ENCODE results near the gene ANKS3.

ANKS3 gene

DNA sequence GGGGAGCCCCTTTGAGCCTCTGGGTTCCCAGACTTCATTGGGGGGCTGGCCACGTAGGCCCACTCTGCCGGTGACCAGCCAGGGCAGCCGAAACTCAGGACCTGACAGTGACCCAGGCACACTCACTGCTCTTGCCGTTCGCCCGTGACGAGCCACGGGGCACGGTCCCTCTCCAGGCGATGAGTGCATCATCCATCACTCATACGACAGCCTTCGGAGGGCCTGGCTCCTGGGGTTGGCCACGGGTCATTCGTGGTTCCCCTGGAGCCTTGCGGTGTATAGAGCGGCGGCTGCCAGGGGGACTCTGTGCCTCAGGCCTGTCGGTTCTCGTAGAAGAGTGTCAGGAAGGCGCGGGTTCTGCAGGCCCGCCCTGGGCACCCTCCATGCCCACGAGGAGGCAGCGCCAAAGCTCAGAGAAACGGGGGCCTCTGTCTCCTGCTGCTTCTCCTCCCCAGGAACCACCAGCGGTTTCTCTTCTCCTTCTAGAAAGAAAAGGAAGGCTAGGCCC is 51.9 kb downstream of the ANKS3 start:
- TF ChIP-seq, protein P1, sequence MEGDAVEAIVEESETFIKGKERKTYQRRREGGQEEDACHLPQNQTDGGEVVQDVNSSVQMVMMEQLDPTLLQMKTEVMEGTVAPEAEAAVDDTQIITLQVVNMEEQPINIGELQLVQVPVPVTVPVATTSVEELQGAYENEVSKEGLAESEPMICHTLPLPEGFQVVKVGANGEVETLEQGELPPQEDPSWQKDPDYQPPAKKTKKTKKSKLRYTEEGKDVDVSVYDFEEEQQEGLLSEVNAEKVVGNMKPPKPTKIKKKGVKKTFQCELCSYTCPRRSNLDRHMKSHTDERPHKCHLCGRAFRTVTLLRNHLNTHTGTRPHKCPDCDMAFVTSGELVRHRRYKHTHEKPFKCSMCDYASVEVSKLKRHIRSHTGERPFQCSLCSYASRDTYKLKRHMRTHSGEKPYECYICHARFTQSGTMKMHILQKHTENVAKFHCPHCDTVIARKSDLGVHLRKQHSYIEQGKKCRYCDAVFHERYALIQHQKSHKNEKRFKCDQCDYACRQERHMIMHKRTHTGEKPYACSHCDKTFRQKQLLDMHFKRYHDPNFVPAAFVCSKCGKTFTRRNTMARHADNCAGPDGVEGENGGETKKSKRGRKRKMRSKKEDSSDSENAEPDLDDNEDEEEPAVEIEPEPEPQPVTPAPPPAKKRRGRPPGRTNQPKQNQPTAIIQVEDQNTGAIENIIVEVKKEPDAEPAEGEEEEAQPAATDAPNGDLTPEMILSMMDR (conservative IDR thresholded peaks at IDR 0.05; ENCODE audit: control insufficient read depth, insufficient read depth, low read depth, low read length): no peak
- H3K4me3 ChIP-seq (ENCODE audit: control insufficient read depth, low read depth, low read length): no peak overlapping the region
- no peak for DNase-seq (ENCODE audit: low read depth)

DNA sequence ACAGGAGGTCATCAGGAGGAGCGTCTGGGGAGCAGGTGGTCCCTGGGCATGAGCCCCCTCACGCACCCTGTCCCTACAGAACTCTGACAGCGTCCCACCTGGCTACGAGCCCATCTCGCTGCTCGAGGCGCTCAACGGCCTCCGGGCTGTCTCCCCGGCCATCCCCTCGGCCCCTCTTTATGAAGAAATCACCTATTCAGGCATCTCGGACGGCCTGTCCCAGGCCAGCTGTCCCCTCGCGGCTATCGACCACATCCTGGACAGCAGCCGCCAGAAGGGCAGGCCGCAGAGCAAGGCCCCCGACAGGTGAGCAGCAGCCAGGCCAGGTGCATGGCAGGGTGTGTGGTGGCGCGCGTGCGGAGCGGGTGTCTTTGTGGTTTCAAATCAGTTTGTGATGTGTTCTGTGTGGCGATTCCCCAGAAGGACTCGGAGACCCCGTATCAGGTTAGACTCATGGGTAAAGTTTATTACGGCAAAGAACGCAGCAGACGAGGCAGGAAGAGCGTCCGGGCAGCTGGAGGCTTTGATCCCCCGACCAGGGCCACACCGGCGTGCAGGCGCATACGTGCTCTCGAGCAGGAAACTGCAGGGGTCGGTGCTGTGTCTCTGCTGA is 52.5 kb downstream of the ANKS3 start:
- no peak overlapping the region for H3K4me3 ChIP-seq (ENCODE audit: control insufficient read depth, low read depth, low read length)
- no peak for DNase-seq (ENCODE audit: low read depth)
- TF ChIP-seq, protein P1 (conservative IDR thresholded peaks at IDR 0.05; ENCODE audit: control insufficient read depth, insufficient read depth, low read depth, low read length): no peak

DNA sequence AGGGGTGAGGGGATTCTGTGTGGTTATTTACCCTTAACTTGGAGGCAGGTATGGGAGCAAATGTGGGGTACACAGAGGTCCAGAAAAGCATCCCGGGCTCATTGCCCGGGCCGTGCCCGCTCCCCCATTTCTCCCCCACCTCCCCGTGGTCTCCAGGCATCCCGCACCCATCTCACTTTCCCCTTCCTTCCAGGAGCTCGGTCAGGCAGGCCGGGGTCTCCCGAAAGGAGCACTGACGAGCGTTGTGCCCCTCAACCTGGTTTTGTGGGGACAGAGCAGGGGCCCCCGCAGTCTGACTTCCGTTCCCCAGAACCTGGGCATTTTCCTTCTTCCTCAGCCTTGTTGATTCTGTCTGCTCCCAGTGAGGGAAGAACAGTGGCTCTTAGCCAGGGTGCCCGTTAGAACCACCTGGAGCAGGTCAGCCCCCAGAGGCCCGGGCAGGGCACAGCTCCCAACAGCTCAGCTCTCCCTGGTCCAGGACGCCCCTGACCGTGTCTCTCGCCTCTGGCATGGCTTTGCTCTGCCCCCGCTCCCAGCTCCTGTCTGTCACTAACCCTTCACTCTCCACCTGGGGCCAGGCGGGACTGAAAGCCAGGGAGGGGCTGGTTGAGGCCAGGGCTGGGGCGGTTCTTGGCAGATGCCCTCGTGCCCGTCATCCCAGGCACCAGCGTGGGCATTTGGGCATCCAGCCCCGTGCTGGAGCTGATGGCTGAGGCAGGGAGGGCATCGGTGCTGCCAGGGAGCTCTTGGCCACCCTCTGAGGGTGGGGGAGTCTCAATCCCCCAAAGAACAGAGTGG is 53.2 kb downstream of the ANKS3 start:
- TF ChIP-seq, protein P1 (conservative IDR thresholded peaks at IDR 0.05; ENCODE audit: control insufficient read depth, insufficient read depth, low read depth, low read length): no peak
- DNase-seq (ENCODE audit: low read depth): no peak
- H3K4me3 ChIP-seq (ENCODE audit: control insufficient read depth, low read depth, low read length): peak overlapping the region; percentile 44

DNA sequence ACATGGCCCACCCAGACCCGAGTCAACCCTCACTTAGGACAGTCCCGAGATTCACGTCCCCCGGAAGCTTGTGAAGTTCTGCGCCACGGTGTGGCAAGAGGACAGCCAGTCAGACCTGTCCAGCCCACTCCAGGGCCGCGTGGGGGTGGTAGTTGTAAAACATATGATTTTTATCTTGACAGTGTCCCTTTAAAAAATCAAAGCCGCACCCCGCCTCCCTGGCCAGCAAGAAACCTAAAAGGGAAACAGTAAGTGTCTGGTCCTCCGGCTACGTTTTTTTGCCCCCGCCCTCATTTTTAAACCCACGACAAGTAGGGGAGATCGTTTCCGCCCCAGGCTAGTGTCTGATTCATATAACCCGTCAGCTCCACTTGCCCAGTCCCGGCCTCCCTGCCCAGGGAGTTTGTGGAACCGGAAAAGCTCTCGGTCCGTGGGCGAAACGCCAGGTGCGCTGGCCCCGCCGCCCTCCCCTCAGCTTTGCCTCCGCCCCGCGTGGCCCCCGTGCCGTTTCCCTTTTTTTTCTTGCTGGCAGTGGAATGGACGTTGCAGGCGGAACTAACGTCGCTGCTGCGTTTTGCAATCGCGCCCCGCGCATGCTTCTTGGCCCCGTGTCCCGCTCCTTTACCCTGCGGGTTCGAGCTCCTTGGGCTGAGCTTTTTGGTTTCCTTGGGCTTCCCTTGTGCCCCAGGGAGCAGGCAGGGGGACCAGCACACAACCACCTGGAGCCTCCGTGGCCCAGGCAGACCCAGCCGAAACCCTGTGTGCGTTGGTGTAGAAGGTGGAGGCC is 54.0 kb downstream of the ANKS3 start:
- H3K4me3 ChIP-seq (ENCODE audit: control insufficient read depth, low read depth, low read length): peak overlapping the region; percentile 44
- DNase-seq (ENCODE audit: low read depth): peak; percentile 91
- TF ChIP-seq, protein P1 (conservative IDR thresholded peaks at IDR 0.05; ENCODE audit: control insufficient read depth, insufficient read depth, low read depth, low read length): no peak

DNA sequence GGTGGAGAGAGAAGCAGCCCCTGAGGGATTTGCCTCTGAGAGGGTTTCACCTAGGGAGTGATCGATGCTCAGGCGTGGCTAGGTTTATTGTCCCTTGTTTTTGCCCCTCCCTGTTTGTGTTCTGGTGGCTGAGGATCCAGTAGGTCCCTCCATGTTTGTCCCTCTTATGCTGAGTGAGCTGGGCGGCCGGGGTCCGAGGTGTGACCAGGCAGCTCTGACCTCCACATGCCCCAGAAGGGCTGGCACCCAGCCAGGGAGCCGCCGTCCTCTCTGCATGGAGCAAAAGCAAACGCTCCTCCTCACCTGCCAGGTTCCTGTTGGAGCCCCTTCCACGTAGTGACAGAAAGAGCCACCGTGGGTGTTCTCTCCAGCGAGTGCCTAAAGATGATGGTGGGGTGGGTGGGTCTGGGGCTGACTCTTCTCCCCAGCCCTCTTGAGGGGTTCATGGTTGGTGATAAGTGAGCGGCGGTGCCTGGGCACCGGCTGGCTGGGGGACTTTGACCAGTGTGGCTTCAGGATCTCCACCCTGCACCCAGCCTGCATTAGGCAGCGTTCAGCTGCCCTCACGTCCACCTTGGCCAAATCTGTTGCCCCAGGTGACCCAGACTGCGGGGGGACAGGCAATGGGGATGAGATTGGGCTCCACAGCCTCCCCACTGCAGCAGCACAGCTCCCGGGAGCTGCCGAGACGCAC is 54.8 kb downstream of the ANKS3 start:
- peak overlapping the region; percentile 44 for H3K4me3 ChIP-seq (ENCODE audit: control insufficient read depth, low read depth, low read length)
- TF ChIP-seq, protein P1 (conservative IDR thresholded peaks at IDR 0.05; ENCODE audit: control insufficient read depth, insufficient read depth, low read depth, low read length): no peak

DNA sequence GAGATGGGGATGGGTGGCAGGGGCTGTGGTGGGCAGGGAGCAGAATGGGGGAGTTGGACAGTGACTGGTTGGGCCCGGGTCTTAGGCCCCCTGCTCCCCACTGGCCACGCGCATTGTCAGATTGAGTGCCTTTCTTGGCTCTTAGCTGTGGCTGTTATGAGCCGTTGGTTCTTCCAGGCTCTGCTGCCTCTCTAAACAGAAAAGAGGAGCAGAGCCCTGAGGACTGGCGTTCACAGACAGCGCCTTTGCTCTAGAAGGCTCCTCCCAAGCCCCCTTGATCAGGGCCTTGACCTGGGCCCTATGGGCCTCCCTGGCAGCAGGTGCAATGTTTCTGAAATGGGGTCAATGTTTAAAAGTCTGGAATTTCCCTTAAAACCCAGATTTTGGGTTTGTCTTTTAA is 55.5 kb downstream of the ANKS3 start:
- TF ChIP-seq, protein P1 (conservative IDR thresholded peaks at IDR 0.05; ENCODE audit: control insufficient read depth, insufficient read depth, low read depth, low read length): no peak
- H3K4me3 ChIP-seq (ENCODE audit: control insufficient read depth, low read depth, low read length): no peak overlapping the region
- DNase-seq (ENCODE audit: low read depth): no peak

More for the DNA sequence above, 54.8 kb downstream of the ANKS3 start:
- DNase-seq (ENCODE audit: low read depth): no peak
